Central memory CD8-positive, alpha-beta T cell (primary cell): Measurements from ENCODE around the gene ESRP2.

ENCODE experiments used
- ATAC-seq: fragments of 150-1000 bp; cut with Tn5 transposase; replicated peaks from 2 replicates; pipeline ENCODE4 v1.10.0; 2022; ENCODE audit warnings: mild to moderate bottlenecking, moderate FRiP score, moderate number of reproducible peaks; ENCODE audit not compliant: poor library complexity, severe bottlenecking; ENCODE audit errors: extremely low read depth
- DNase-seq, 2 donors: peaks; one replicate each; pipeline ENCODE4 v3.0.0; 2021; ENCODE audit warnings: low spot score in 2 of 2
- H3K27ac Mint-ChIP-seq: one replicate; pipeline ENCODE4 v1.8.0; 2022; ENCODE audit warnings: low read depth, mild to moderate bottlenecking, moderate library complexity, mixed read lengths
- H3K27me3 Mint-ChIP-seq: one replicate; pipeline ENCODE4 v1.8.0; 2022; ENCODE audit warnings: mixed read lengths
- H3K36me3 Mint-ChIP-seq: one replicate; pipeline ENCODE4 v1.8.0; 2022; ENCODE audit warnings: mild to moderate bottlenecking, moderate library complexity, mixed read lengths; ENCODE audit not compliant: insufficient read depth
- H3K4me1 Mint-ChIP-seq: one replicate; pipeline ENCODE4 v1.8.0; 2022; ENCODE audit warnings: mixed read lengths
- H3K4me3 Mint-ChIP-seq: one replicate; pipeline ENCODE4 v1.8.0; 2022; ENCODE audit warnings: mild to moderate bottlenecking, moderate library complexity, mixed read lengths
- H3K9me3 Mint-ChIP-seq: one replicate; pipeline ENCODE4 v1.8.0; 2022; ENCODE audit warnings: mixed read lengths

Gene ESRP2

DNA sequence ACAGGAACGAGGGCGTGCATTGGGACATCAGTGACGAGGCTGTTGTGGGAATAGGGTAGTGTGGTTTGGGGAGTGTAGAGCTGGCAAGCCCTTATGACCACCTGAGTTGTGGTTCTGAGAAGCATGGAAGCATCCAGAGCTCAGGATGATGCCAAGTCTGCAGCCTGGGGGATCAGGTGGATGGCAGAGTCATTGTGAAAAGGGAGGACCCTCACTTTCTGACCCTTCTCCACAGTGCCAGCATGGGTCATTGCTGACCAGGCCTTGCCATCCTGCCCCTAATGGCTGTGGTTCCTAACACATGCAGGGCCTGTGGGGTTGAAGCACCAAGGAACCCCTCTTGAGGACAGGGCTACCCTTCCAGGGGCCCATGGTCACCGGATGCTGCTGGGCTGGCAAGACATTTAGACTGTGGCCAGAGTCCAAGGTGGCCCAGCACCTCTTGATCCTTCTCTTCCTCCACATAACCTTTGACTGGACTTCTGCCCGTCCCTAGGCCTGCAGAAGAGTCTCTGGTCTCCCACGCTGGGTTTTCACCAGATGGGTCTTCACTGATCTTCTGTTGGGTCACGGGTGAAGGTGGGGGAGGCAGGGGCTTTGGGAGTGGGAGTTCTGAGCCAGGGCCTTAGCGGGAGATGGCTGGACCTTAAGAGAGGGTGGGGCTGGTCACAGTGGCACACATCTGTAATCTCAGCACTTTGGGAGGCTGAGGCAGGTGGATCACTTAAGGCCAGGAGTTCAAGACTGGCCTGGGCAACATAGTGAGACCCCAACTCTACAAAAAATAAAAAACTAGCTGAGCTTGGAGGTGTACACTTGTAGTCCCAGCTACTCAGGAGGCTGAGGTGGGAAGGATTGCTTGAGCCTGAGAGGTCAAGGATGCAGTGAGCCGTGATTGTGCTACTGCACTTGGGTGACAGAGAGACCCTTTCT, 7.3 kb upstream of the ESRP2 start:
- H3K9me3 Mint-ChIP-seq, result no peaks in the 10 kb centered on the region
- no peaks in the 10 kb centered on the region for H3K27me3 Mint-ChIP-seq
- H3K4me3 Mint-ChIP-seq, result peak overlapping the region; percentile 99
- H3K27ac Mint-ChIP-seq, result peak overlapping the region; percentile 53
- H3K36me3 Mint-ChIP-seq, result peaks cover 25% of the 10 kb centered on the region
- no peak for DNase-seq
- peaks cover 25% of the 10 kb centered on the region for H3K4me1 Mint-ChIP-seq
- ATAC-seq, result no peak

DNA sequence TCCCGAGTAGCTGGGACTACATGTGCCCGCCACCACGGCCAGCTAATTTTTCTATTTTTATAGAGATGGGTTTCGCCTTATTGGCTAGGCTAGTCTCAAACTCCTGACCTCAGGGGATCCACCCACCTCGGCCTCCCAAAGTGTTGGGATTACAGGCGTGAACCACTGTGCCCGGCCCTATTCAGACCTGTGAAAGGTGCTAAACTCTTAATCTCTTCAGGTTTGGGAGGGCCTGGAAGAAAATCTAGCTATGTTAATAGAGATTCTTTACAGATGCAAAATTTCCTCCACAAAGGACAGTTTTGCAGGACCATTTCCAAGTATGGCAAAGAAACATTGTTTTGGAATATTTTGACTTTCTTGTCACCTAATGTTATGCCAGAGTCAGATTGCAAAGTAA, 6.2 kb upstream of the ESRP2 start:
- DNase-seq (no peak), ATAC-seq (no peak)
- Mint-ChIP-seq H3K9me3 (no peaks in the 10 kb centered on the region), H3K4me3 (no peak overlapping the region), H3K36me3 (peaks cover 29% of the 10 kb centered on the region), H3K27ac (no peak overlapping the region), H3K27me3 (no peaks in the 10 kb centered on the region), H3K4me1 (peaks cover 32% of the 10 kb centered on the region)

DNA sequence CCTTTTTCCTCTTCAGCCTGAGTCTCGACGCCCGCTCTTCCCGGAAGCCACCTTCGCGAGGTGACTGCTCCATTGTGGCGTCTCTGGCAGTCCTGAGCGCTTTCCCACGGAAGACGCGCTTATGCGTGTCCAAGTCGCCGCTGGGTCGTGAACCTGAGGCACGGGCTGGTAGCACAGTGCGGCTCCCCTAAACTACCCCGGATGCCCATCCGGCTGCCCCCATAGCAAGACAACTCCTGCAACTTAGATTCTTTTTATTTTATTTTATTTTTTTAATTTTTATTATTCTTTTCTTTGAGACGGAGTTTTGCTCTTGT, 2.1 kb upstream of the ESRP2 start:
- peaks cover 29% of the 10 kb centered on the region for H3K36me3 Mint-ChIP-seq
- no peak for DNase-seq
- H3K9me3 Mint-ChIP-seq, result no peaks in the 10 kb centered on the region
- H3K27ac Mint-ChIP-seq, result peak overlapping the region; percentile 97
- H3K4me3 Mint-ChIP-seq, result peak overlapping the region; percentile 97
- peak; percentile 4 for ATAC-seq
- H3K4me1 Mint-ChIP-seq, result peaks cover 26% of the 10 kb centered on the region
- no peaks in the 10 kb centered on the region for H3K27me3 Mint-ChIP-seq

DNA sequence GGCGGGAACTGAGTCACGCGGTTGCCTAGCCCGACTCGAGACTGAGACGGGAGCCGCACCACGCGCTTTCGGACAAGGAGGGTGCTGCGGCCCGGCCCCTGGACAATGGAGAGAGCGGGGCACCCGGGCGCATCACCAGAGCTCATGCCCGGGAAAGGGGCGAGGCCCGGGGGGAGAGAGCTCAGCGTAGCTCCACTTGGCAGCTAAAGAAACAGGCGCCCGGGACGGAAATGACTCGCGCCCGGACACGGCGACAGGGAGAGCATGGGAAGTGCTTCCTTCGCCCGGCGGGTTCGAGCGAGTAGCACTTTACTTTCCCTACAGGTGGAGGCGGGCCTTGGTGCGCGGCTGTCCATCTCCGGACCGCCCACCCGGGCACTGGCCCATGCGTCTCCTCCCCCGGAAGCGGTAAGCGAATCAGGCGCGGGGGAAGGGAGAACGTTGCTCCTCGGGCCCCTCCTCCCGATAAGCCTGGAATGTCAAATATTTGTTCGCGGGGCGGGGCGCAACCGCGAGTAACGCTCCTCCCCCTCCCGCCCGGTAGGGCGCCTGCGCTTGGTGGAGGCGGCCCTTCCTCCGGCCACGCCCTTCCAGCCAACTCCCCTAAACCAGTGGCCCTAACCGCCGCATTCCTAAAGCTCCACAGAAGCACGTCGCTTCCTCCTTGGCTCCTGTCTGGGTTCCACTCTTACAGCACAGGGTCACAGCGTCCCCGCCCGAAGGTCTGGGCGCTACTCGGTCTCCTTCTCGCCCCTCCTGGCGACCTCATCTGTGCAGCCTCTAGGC, 1.5 kb upstream of the ESRP2 start:
- peak overlapping the region; percentile 97 for H3K4me3 Mint-ChIP-seq
- ATAC-seq, result peak; percentile 64
- H3K27me3 Mint-ChIP-seq, result no peaks in the 10 kb centered on the region
- peaks cover 26% of the 10 kb centered on the region for H3K4me1 Mint-ChIP-seq
- no peaks in the 10 kb centered on the region for H3K9me3 Mint-ChIP-seq
- H3K36me3 Mint-ChIP-seq, result peaks cover 35% of the 10 kb centered on the region
- peak; percentile 71 to 73 for DNase-seq
- peak overlapping the region; percentile 97 for H3K27ac Mint-ChIP-seq

DNA sequence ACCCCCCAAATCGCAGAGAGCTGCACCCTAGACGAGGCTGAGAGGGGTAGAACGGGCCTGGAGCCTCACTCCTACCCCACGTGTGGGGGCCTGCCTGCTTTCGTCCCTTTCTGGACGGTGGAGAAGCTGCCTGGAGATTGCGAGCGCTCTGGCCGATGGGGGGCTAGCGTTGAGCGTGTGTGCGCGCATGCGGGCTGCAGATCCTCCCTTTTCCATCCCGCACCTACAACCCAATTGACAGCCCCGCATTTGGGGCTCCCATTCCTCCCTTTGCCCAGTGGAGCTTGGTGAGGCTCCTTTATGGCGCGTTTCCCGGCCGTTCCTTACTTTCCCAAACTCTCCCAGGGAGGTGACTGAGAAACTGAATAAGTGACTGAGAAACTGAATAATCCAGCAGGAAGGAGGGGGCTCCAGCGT, 907 bp upstream of the ESRP2 start:
- DNase-seq (no peak), ATAC-seq (no peak)
- Mint-ChIP-seq H3K27ac (peak overlapping the region; percentile 97), H3K27me3 (no peaks in the 10 kb centered on the region), H3K4me3 (peak overlapping the region; percentile 97), H3K36me3 (peaks cover 39% of the 10 kb centered on the region), H3K4me1 (peaks cover 26% of the 10 kb centered on the region), H3K9me3 (no peaks in the 10 kb centered on the region)

DNA sequence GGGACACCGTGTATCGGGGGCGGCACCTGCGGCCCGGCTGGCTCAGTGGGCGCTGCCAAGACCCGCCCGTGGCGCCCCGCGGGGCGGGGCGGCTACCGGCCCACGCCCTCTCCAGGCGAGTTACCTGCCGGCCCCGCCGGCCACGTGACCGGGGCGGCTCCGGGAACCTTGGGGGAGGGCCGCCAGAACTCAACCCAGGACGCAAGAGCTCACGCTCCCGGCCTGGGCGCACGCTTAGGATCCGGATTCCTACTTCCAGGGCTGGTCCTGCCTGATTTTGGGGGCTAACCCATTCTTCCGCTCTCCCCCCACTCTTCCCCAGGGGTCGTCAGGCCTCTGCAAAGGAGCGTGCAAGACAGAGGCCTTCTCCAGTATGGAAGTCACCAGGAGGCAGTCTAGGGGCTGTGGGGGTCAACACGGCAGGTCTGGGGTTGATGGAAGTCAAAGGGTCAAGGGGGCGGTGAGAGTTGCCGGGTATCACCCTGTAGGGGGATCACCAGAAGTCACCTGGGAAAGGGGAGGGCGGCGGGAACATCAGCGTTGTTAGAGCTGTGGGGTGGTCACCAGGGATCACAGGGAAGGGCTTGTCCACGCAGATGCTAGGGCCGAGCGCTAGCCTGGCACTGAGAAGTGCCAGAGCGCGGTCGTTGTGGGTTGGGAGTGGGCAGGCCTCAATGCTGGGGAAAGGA, 354 bp upstream of the ESRP2 start:
- H3K27ac Mint-ChIP-seq, result peak overlapping the region; percentile 97
- H3K4me1 Mint-ChIP-seq, result peaks cover 26% of the 10 kb centered on the region
- ATAC-seq (no peak), DNase-seq (no peak)
- H3K36me3 Mint-ChIP-seq, result peaks cover 42% of the 10 kb centered on the region
- H3K27me3 Mint-ChIP-seq, result no peaks in the 10 kb centered on the region
- H3K9me3 Mint-ChIP-seq, result no peaks in the 10 kb centered on the region
- peak overlapping the region; percentile 97 for H3K4me3 Mint-ChIP-seq

DNA sequence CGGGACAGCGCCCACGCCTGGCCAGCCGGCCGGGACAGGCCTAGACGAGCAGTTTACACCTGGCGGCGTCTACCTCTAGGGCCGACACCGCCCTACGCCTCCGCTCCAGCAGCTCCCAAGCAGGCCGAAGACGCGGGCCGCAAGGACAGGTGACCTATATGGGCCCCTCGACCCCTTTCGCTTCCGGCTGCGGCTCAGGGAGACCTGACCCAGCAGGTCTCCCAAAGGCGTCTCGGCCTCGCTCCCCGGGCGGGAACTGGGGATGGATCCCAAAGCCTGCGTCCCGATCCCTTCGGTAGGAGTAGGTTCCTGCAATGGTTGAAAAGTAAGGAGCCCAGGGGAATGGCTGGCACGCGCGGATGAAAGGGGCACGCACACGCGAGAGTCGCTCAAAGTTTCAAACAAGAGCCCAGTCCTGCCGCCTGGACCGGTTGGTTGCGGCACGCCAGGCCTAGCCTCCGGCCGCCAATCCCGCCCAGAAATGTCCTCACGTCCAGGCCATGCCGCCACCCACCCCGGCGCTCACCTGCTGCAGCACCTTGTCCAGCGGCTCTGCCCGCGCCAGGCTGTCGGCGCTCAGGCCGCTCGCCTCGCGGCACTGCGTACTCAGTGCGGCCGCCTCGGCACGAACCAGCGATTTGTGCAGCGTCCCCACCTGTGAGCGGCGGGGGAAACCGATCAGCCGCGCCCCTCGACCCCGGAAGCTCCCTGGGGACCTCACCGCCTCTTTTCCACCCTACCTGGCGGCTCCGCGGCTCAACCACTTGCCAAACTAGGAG, 630 bp downstream of the ESRP2 start:
- peaks cover 47% of the 10 kb centered on the region for H3K36me3 Mint-ChIP-seq
- H3K27me3 Mint-ChIP-seq, result no peaks in the 10 kb centered on the region
- ATAC-seq (no peak), DNase-seq (no peak)
- H3K4me3 Mint-ChIP-seq, result no peak overlapping the region
- no peaks in the 10 kb centered on the region for H3K9me3 Mint-ChIP-seq
- H3K4me1 Mint-ChIP-seq, result peaks cover 26% of the 10 kb centered on the region
- H3K27ac Mint-ChIP-seq, result no peak overlapping the region

DNA sequence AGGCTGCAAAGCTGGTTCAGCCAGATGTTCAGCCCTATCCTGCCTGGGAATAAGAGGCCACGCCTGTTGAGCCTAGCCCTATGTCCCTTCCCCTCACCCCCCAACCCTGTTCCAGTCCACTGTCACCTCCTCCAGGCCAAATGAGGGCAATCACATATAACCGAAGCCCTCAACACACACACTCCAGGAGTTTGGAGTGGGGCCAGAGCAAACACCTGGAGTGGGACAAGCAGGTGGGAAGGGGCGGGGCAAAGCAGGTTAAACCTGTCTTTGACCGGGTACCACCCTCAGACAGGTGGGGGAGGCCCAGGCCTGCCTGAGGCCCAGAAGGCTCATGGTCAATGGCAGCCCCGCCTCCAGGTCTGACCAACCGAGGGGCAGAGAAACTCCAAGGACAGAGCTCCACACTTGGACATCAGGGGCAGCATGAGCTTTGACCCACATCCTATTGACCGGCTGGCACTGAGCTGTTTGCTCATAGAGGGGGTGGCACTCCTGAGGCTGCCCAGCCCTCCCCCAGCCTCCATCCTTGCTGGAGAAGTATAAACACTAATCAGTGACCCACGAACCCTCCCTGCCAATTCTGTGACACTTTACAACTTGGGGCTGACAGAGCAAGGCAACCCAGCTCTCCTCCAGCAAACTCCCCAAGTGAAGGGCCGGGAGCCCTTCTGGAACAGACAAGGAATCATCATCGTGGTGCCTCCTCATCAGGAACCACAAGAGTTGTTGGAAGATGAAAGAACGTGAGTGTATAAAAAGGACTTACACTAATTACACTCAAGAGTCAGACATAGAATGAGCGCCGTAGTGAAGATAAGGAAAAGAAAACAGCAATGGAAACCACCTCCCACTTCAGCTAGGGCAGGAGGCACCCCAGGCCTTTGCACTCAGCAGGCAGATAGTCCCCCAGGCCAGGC, 1.5 kb downstream of the ESRP2 start:
- H3K27ac Mint-ChIP-seq, result no peak overlapping the region
- no peak for ATAC-seq

DNA sequence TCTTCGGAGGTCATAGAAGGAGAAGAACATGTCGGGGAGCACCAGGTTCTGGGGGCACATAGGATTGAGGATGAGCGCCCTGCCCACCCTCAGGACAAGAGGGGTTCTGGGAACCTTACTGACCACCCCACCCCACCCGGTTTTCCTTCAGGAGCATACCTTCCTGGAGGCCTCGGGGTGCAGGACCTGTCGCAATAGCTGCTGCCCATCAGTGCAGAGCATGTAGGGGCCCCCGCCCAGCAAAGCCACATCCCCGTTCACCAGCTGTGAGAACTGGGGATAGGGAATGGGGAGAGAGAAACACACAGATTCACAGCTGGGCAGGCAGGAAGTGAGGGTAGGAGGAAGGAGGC, 2.1 kb downstream of the ESRP2 start:
- ATAC-seq (no peak), DNase-seq (no peak)
- no peaks in the 10 kb centered on the region for H3K9me3 Mint-ChIP-seq
- no peak overlapping the region for H3K27ac Mint-ChIP-seq
- no peak overlapping the region for H3K4me3 Mint-ChIP-seq
- H3K4me1 Mint-ChIP-seq, result peaks cover 23% of the 10 kb centered on the region
- H3K27me3 Mint-ChIP-seq, result no peaks in the 10 kb centered on the region
- peaks cover 47% of the 10 kb centered on the region for H3K36me3 Mint-ChIP-seq

More for the DNA sequence above, 1.5 kb downstream of the ESRP2 start:
- Mint-ChIP-seq H3K4me1 (peaks cover 26% of the 10 kb centered on the region), H3K9me3 (no peaks in the 10 kb centered on the region), H3K4me3 (peak overlapping the region; percentile 22), H3K36me3 (peaks cover 49% of the 10 kb centered on the region), H3K27me3 (no peaks in the 10 kb centered on the region)
- DNase-seq, result no peak

DNA sequence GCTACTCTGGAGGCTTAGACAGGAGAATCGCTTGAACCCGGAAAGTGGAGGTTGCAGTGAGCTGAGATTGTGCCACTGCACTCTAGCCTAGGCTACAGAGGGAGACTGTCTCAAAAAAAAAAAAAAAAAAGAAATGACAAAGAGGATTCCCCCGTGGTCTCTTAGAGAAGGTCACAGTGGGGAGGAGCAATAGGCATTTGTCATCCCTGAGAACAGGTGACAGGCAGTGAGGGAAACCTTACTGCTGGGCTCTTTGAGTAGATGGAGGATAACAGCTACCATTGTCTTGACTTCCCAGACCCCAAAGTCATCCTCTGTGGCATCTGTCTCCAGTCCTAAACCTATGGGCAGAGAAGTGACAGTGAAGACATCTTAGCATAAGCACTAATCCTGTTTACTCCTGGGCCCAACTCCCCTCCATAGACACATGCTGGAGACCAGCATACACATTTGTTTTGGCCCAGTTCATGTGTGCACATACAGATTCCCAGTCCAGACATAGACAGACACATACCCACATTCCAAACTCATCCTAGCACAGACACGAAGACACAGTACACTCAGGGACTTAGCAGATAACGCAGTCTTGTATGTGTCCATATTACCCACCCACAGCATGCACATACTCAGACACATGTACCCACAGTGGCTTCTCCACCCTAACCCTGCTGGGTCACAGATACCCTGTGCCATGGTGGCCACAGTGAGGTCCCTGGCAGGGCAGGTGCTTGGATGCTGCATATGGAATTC, 2.7 kb downstream of the ESRP2 start:
- H3K4me1 Mint-ChIP-seq, result peaks cover 20% of the 10 kb centered on the region
- H3K36me3 Mint-ChIP-seq, result peaks cover 44% of the 10 kb centered on the region
- DNase-seq (no peak), ATAC-seq (no peak)
- H3K9me3 Mint-ChIP-seq, result no peaks in the 10 kb centered on the region
- H3K27me3 Mint-ChIP-seq, result no peaks in the 10 kb centered on the region
- peak overlapping the region; percentile 35 for H3K27ac Mint-ChIP-seq
- peak overlapping the region; percentile 18 for H3K4me3 Mint-ChIP-seq

DNA sequence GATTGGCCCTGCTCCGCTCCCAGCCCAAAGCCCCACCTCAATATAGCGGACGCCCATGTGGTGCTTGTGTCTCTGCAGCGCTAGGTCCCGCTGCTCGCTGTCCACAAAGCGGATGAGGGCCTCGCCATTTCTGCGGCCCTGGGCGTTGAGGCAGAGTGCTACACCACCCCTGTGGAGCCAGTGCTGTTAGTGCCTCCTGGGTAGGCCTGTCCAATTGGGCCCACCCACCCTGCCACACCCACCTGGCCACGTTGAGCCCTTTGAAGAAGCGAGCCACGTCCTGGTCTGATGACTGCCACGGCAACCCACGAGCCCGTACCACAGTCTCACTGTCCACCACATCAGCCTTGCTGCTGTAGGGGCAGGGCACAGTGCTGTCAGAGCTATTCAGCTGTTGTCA, 3.6 kb downstream of the ESRP2 start:
- peak overlapping the region; percentile 62 for H3K27ac Mint-ChIP-seq
- DNase-seq (no peak), ATAC-seq (no peak)
- H3K4me3 Mint-ChIP-seq, result peak overlapping the region; percentile 18
- peaks cover 13% of the 10 kb centered on the region for H3K4me1 Mint-ChIP-seq
- no peaks in the 10 kb centered on the region for H3K27me3 Mint-ChIP-seq
- peaks cover 39% of the 10 kb centered on the region for H3K36me3 Mint-ChIP-seq
- no peaks in the 10 kb centered on the region for H3K9me3 Mint-ChIP-seq
